Endometrial microvascular endothelial cells (primary cell): ENCODE measurements around the gene OGT. TPM values are rescaled to one million over a fixed set of nuclear protein-coding genes. Genes with fewer than 3 reads are reported as not detected.
"Not testable (repeated sequence)": the region's sequence is repeated elsewhere in the genome, so short reads cannot be mapped to it uniquely, and the experiment has no call there.

ENCODE experiments used
- in situ Hi-C: cut with HindIII; loops from 2 replicates; pipeline ENCODE4 v1.10.0; 2017; ENCODE audit warnings: low sequenced_read_pairs, low pct_unique_long_range_greater_than_20kb; ENCODE audit errors: inconsistent ontology term
- total RNA-seq: library from RNA; depleted of rRNA; stranded (reverse); fragments of >200 nt; gene quantifications from one replicate; pipeline ENCODE4 v1.2.3, GENCODE V29; 2015; ENCODE audit errors: inconsistent ontology term

OGT gene
- total RNA-seq, 1 donor from 2014 or later = 46.6 TPM

GRCh38 chrX:71577682-71578081 is 44.8 kb downstream of the OGT start:
- in situ Hi-C loops = no loop called here

GRCh38 chrX:71578253-71579135 is 45.6 kb downstream of the OGT start, which contains the start of gene GCNA:
Gene GCNA (plus strand): TSS chrX:71578437. CDS start chrX:71580822, 2,385 bp downstream.
- in situ Hi-C loops = no loop called here

- in situ Hi-C loops = no loop called here
Measured at GRCh38 chrX:71579136-71579989, 46.5 kb downstream of the OGT start.

GRCh38 chrX:71579990-71580380 is 47.1 kb downstream of the OGT start:
- in situ Hi-C loops = no loop called here

- in situ Hi-C loops = no loop called here
Measured at GRCh38 chrX:71581210-71581609, 48.3 kb downstream of the OGT start.

- in situ Hi-C loops = no loop called here
Measured at GRCh38 chrX:71586929-71587328, 54.0 kb downstream of the OGT start.

GRCh38 chrX:71593210-71593609 is 60.3 kb downstream of the OGT start:
- in situ Hi-C loops = not testable (repeated sequence)

GRCh38 chrX:71599965-71600364 is 67.1 kb downstream of the OGT start:
- in situ Hi-C loops = no loop called here

GRCh38 chrX:71603618-71604017 is 70.7 kb downstream of the OGT start:
- in situ Hi-C loops = no loop called here

GRCh38 chrX:71604141-71604540 is 71.2 kb downstream of the OGT start:
- in situ Hi-C loops = no loop called here

GRCh38 chrX:71604796-71605568 is 72.1 kb downstream of the OGT start:
- in situ Hi-C loops = no loop called here

GRCh38 chrX:71606536-71607216 is 73.8 kb downstream of the OGT start:
- in situ Hi-C loops = no loop called here

- in situ Hi-C loops = no loop called here
Measured at GRCh38 chrX:71607488-71607887, 74.6 kb downstream of the OGT start.

- in situ Hi-C loops = no loop called here
Measured at GRCh38 chrX:71609095-71609750, 76.3 kb downstream of the OGT start.

GRCh38 chrX:71611736-71612135 is 78.8 kb downstream of the OGT start:
- in situ Hi-C loops = not testable (repeated sequence)

GRCh38 chrX:71612256-71612655 is 79.4 kb downstream of the OGT start:
- in situ Hi-C loops = no loop called here

GRCh38 chrX:71615056-71615455 is 82.2 kb downstream of the OGT start:
- in situ Hi-C loops = no loop called here

GRCh38 chrX:71615954-71616353 is 83.0 kb downstream of the OGT start:
- in situ Hi-C loops = no loop called here
